ENCODE results near the gene FOXD3. TPM values are rescaled to one million over a fixed set of nuclear protein-coding genes. Genes with fewer than 3 reads are reported as not detected.

Gene FOXD3
- total RNA-seq, 1 experiment from 2014 or later: 25.8 TPM

DNA sequence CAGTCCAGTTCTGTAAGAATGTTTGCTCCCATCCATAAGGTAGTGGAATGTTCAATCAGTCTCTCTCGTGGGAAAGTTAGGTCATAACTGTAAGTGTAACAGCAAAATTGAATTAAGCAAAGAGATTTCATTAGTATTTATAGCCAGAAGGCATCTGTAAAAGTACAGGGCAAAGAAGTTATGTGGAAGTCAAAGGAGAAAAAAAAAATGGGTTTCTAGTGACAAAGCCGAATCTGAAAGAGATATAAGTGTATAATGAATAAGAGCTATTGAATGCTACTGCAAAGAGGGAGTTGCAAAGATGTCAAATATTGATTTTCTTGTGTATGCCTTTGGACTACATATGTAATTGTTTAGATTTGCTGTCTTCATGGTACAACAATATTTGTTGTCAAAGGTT lies 47.4 kb upstream of the FOXD3 start:
- Histone ChIP-seq H2AK5ac (ENCODE audit: insufficient read length, low read length) (no peak overlapping the region), H3K27ac (ENCODE audit: insufficient read length, low read depth, low read length) (no peak overlapping the region), H2BK12ac (ENCODE audit: insufficient read length, low read depth, low read length) (no peak overlapping the region), H2BK120ac (ENCODE audit: low read depth, low read length, poor library complexity, severe bottlenecking) (no peak overlapping the region), H3K18ac (ENCODE audit: insufficient read length, low read depth, low read length) (no peak overlapping the region), H3K9ac (ENCODE audit: extremely low read depth, insufficient read length, low read length) (no peak overlapping the region), H2AFZ (ENCODE audit: low read length) (no peak overlapping the region), H4K91ac (ENCODE audit: insufficient read length, low read depth, low read length) (no peak overlapping the region), H3K56ac (ENCODE audit: insufficient read length, low read depth, low read length) (no peak overlapping the region), H3K14ac (ENCODE audit: insufficient read depth, low read length) (no peak overlapping the region), H3K79me1 (ENCODE audit: insufficient read depth, low read depth, low read length, poor library complexity, severe bottlenecking) (no peaks in the 10 kb centered on the region), H3T11ph (ENCODE audit: low read length) (no peak overlapping the region), H3K4me1 (ENCODE audit: insufficient read depth, low read length) (no peaks in the 10 kb centered on the region; the same call in 1 of the 2 replicates), H3K23me2 (ENCODE audit: insufficient read length, low read depth, low read length, poor library complexity, severe bottlenecking) (no peaks in the 10 kb centered on the region), H2BK20ac (ENCODE audit: low read depth, low read length, poor library complexity, severe bottlenecking) (no peak overlapping the region), H2BK5ac (ENCODE audit: insufficient read length, low read length) (no peak overlapping the region), H3K4ac (ENCODE audit: low read depth, low read length) (no peak overlapping the region), H4K5ac (ENCODE audit: insufficient read length, low read depth, low read length) (no peak overlapping the region), H3K23ac (ENCODE audit: insufficient read length, low read depth, low read length) (no peak overlapping the region), H4K20me1 (ENCODE audit: control insufficient read depth, insufficient read depth, insufficient read length) (no peaks in the 10 kb centered on the region), H3K27me3 (ENCODE audit: insufficient read depth, low read length) (no peaks in the 10 kb centered on the region), H4K8ac (replicated peaks; ENCODE audit: insufficient read length, low read depth, low read length) (no peak overlapping the region), H3K4me2 (ENCODE audit: insufficient read depth, insufficient read length, low read length) (no peak overlapping the region), H3K79me2 (ENCODE audit: insufficient read depth, low read length) (no peaks in the 10 kb centered on the region), H3K9me3 (ENCODE audit: control insufficient read depth, low read depth, low read length) (no peaks in the 10 kb centered on the region), H2BK15ac (ENCODE audit: low read depth, low read length) (no peak overlapping the region)
- DNase-seq: no peak
- Mint-ChIP-seq H3K9me3 (no peaks in the 10 kb centered on the region), H3K36me3 (ENCODE audit: insufficient read depth in 1 of 3, low read depth in 3 of 3) (no peaks in the 10 kb centered on the region), H3K27me3 (ENCODE audit: low read depth) (0 out of 2 replicates have a peak, but pooled peaks cover 1% of the 10 kb centered on the region), H3K4me3 (no peak overlapping the region), H3K27ac (no peak overlapping the region), H3K4me1 (peaks cover 19 to 21% of the 10 kb centered on the region in 2 experiments)
- no CpG with 5 or more reads among the region's 2 CpGs for WGBS (ENCODE audit: extremely low coverage, insufficient read length, low lambda C conversion rate)
- TF ChIP-seq, protein P1, sequence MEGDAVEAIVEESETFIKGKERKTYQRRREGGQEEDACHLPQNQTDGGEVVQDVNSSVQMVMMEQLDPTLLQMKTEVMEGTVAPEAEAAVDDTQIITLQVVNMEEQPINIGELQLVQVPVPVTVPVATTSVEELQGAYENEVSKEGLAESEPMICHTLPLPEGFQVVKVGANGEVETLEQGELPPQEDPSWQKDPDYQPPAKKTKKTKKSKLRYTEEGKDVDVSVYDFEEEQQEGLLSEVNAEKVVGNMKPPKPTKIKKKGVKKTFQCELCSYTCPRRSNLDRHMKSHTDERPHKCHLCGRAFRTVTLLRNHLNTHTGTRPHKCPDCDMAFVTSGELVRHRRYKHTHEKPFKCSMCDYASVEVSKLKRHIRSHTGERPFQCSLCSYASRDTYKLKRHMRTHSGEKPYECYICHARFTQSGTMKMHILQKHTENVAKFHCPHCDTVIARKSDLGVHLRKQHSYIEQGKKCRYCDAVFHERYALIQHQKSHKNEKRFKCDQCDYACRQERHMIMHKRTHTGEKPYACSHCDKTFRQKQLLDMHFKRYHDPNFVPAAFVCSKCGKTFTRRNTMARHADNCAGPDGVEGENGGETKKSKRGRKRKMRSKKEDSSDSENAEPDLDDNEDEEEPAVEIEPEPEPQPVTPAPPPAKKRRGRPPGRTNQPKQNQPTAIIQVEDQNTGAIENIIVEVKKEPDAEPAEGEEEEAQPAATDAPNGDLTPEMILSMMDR (conservative IDR thresholded peaks at IDR 0.05): no peak

All from H9 (cell line).